Frontal cortex (tissue), 4 donors: ENCODE results near the gene IFNA17. TPM values are rescaled to one million over a fixed set of nuclear protein-coding genes. Genes with fewer than 3 reads are reported as not detected.
"Not testable (repeated sequence)": the region's sequence is repeated elsewhere in the genome, so short reads cannot be mapped to it uniquely, and the experiment has no call there.

Experiments
- DNase-seq, 2 donors: peaks; one replicate each; pipeline ENCODE4 v3.0.0; 2012; ENCODE audit warnings: low spot score in 2 of 2
- FAIRE-seq: peaks from 2 replicates; lab custom pipeline; 2012; peaks lifted over from hg19 to GRCh38; lab: Jason Lieb, UNC
- total RNA-seq: library from RNA; depleted of rRNA; stranded (reverse); fragments of >200 nt; gene quantifications from one replicate; pipeline ENCODE4 v1.2.3, GENCODE V29; 2014
- donor health status: control.
- donor health status: control.
- donor health status: control.

The IFNA17 gene
- not detected for total RNA-seq

DNA sequence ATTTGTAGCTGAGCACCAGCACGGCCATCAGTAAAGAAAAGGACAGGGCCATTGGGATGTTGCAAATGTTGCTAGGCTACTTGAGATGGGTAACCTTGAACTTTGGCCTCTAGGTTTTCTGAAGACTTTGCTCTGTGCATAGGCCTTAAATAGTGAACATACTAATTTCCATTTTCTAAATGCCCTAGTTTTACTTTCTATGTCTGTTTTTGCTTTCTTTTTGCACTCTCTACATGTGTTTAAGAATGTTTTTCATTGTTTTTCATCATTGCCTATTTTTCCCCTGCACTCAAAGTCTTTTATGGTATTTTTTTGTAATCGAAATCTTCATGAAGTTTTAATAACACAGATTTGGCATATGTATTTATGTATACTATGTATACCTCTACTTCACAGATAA lies at the start of gene IFNA17:
Gene IFNA17, minus strand, starts transcription at position 101 of the 400 bp plus-strand sequence. Its CDS starts 49 bp downstream, at position 52.
- DNase-seq (no peak), FAIRE-seq (no peak)

- FAIRE-seq (no peak), DNase-seq (no peak)
Observed at GRCh38 chr9:21268347-21268657, 40.3 kb upstream of the IFNA17 start.

GRCh38 chr9:21267485-21268346 lies 39.7 kb upstream of the IFNA17 start:
- FAIRE-seq (no peak), DNase-seq (no peak)

DNA sequence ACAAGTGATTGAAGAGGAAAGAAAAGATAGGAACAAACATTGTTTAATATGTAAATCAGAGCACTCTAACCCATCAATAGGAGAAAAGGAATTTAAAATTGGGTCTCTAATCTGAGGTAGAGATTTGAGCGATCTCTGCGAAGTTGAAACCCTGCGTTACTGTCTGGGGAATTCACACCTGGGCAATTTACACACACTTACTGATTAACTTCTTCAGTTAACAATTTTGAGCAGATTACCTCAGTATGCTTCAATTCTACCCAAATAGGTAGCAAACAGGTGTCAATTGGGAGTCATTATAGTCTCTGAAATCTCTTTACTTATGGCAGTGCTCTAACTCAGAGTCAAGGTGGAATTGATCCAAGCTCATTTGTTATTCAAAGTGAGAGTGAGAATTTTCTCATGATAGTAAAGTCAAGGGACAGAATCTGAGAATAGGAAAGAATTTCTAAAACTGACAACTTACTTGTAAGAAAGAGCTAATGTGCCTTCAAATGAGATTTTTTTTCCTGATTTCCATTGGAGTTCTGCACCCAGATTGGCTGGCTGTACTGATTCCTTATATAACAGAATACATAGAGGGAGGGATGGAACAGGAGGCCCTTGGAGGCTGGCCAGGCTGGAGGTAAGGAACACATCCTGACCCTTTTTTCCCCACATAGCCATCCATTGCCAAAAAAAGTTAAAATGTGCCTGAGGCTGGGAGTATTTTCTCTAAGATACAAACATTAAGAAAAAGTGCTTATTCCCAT lies 38.9 kb upstream of the IFNA17 start:
- no peak for DNase-seq
- FAIRE-seq: no peak

DNA sequence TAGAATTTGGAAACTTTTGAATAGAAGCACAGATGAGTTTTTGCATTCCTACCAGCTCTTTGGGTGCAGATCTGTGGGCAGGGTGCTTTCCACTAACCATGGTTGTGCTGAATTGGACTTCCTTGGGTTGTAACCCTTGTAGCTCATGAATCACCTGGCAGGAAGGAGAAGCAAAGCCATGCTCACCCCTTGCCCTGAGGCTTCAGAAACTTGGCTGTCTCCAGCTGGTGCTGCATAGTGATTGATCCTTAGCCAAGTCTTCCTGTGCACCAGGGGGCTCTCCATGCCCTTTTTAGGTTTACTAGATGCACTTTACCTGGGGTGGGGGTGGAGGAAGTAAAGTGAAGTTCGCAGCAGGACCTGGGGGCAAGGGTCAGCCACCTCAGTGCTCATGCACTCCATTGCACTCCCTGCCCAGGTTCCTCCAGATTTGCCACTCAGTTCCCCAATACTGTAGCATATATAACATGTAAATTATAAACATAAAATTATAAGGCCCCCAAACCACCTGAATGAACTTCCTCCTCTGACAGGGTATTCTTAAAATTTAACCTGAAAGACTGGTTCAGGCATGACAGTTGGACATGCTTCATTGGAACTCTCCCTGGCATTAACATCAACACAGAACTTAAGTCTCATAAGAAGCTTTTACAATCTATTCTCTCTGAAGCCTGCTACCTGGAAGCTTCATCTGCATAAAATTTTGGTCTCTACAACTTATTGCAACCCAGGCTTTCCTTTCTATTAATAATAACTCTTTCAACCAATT lies 37.6 kb upstream of the IFNA17 start:
- no peak for FAIRE-seq
- DNase-seq: no peak

GRCh38 chr9:21255538-21256212 lies 27.7 kb upstream of the IFNA17 start:
- FAIRE-seq: no peak

GRCh38 chr9:21252721-21253547 lies 24.9 kb upstream of the IFNA17 start:
- DNase-seq: peak in 1 of 2 donors; percentile 34
- FAIRE-seq: peak; percentile 79

More at GRCh38 chr9:21255538-21256212, 27.7 kb upstream of the IFNA17 start:
- no peak for DNase-seq

DNA sequence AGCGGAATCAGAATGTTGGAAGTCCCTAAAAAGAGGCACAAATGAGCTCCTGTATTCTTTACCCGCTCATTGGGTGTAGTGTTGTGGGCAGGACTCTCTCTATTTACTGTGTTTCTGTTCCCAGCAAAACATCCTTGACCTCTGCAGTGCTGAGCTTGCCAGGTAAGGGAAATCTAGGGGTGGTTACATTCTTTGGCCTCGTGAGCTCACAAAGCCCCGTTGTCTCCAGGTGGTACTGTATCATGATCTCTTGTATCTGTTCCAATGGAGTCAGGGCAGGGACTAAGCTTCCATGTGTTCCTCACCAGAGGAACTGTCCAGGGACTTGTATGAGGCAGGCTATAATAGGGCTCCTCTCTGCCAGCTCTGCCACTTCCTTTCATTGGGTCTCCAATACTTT lies 23.6 kb upstream of the IFNA17 start:
- DNase-seq (no peak), FAIRE-seq (no peak)

- FAIRE-seq: no peak
- no peak for DNase-seq
Observed at GRCh38 chr9:21251190-21251589, 23.2 kb upstream of the IFNA17 start.

GRCh38 chr9:21244836-21245235 lies 16.8 kb upstream of the IFNA17 start:
- DNase-seq (no peak), FAIRE-seq (no peak)

DNA sequence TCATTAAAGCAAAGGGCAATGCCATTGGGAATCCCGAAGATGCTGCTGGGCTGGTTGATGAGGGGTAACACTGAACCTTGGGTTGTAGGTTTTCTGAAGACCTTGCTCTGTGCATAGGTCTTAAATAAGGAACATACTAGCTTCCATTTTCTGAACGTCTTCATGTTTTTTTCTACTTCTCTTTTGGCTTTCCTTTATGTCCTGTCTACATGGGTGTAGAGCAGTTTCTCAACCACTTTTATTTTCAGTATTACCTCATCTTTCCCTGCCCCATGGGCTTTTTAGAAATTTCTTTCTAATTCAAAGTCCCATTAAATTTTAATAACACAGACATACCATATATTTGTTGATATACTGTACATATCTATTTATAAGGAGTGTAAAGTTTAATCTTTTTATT lies 11.9 kb upstream of the IFNA17 start, which contains the start of gene IFNA14:
Gene IFNA14, minus strand, starts transcription at position 95 of the 400 bp plus-strand sequence. Its CDS starts 70 bp downstream, at position 25.
- DNase-seq (no peak), FAIRE-seq (no peak)

DNA sequence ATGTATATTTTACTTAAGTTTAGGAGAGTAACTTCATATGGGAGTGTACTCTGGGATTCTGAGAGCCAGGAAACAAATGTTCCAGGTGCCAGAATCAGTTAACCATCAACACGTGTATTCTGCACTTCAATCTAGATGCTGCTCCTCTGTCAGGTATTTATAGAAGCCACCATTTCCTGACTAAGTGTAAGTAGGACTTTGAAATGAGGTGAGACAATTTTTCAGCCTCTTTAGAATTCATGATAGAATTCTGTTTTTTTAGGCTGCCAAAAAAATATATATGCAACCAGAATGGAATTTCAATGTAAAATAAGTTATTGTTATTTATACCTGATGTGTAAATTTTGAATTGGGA lies 8.3 kb upstream of the IFNA17 start:
- not testable (repeated sequence) for DNase-seq, FAIRE-seq

DNA sequence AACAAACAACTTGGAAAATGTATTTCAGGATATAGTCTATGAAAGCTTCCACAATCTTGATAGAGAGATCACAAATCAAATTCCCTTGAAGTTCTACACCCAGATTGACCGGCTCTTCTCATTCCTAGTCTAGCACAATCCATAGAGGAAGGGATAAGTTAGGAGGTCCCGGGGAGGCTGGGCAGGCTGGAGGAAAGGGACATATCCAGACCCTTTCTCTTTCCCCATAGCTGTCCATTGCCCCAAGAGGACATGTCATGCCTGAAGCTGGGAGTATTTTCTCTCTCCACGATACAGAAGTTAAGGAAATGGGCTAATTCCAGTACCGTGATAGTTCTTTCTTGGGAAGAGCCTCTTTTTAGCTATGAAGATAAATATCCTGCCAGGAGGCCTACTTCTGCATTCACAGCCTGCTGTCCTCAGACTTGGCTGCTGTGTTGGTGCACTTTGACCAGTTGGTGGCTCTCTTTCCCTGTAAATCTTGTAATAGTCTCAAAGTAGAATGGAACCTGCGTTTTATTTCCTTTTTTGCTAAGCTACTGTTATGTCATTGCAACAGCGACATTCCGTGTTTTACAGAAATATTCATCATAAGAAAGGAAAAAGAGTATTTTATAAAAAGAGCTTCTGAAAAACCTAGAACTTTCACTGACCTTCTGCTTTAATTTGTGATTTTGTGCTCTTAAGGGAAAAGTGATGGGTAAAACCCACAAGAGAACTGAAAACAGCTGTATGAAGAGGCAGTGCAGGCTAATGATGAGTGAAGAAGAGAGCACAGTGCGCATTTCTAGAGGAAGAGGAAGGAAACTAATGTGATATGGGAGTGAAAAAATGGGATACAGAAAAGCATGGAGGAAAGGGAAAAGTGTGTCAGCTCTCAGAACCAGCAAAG lies 7.7 kb upstream of the IFNA17 start:
- not testable (repeated sequence) for FAIRE-seq
- peak in 1 of 2 donors; percentile 10 for DNase-seq

DNA sequence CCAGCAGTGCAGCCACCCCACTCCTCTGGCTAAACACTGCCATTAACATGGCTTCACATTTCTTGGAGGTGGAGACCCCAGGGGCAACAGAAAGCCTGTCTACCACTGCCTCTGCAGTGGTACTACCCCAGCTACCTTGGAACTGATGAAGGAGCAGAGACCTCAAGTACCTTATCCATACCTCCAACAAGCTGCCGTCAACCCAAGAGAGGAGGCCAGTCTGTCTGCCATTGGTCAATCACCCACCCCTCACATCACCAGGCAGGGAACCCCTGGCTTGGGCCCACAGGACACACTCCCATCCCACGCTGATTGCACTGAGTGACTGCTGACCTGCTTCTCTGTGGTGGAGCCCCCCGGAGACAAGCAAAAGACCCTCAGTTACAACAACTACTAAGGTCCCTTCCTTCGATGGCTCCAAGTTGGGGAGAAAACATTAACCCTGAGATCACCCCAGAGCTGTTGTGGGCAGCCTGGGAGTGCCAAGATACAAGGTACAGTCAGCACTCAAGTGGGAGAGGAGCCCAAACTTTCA lies 6.2 kb upstream of the IFNA17 start:
- no peak for FAIRE-seq
- no peak for DNase-seq

GRCh38 chr9:21233258-21233657 lies 5.2 kb upstream of the IFNA17 start:
- no peak for FAIRE-seq
- DNase-seq: no peak

DNA sequence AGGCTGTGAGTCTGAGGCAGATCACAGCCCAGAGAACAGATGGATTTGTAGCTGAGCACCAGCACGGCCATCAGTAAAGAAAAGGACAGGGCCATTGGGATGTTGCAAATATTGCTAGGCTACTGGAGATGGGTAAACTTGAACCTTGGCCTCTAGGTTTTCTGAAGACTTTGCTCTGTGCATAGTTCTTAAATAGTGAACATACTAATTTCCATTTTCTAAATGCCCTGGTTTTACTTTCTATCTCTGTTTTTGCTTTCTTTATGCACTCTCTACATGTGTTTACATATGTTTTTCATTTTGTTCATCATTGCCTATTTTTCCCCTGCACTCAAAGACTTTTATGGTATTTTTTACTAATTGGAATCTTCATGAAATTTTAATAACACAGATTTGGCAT lies 10.8 kb downstream of the IFNA17 start, which contains the start of gene IFNA16:
Gene IFNA16, minus strand, starts transcription at position 101 of the 400 bp plus-strand sequence. Its CDS starts 6 bp downstream, at position 95.
- not testable (repeated sequence) for FAIRE-seq, DNase-seq
